ENCODE results near the gene ASGR2.
"Not testable (repeated sequence)": the region's sequence is repeated elsewhere in the genome, so short reads cannot be mapped to it uniquely, and the experiment has no call there.

The ASGR2 gene

DNA sequence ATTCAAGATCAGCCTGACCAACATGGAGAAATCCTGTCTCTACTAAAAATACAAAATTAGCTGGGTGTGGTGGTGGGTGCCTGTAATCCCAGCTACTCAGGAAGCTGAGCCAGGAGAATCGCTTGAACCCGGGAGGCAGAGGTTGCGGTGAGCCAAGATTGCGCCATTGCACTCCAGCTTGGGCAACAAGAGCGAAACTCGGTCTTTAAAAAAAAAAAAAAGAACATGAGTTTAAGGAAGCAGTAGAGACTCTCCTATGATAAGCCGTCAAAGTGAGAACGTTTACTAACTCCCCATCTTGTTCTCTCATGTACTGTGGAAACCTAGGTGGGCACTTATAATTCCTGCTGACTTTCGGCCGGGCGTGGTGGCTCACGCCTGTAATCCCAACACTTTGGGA is 6.0 kb upstream of the ASGR2 start:
- H2BK5ac ChIP-seq (ENCODE audit: low read length); H3K36me3 ChIP-seq (replicated peaks in 1 of 2; ENCODE audit: control insufficient read depth in 2 of 2, insufficient read depth in 2 of 2, low read length in 2 of 2); H2BK120ac ChIP-seq (ENCODE audit: low read depth, low read length); H4K91ac ChIP-seq (ENCODE audit: low read depth, low read length, poor library complexity); H3K14ac ChIP-seq (ENCODE audit: low read length); H3K4me3 ChIP-seq (ENCODE audit: low read length in 2 of 2); H3K9me3 ChIP-seq (replicated peaks in 1 of 2; ENCODE audit: control insufficient read depth in 2 of 2, insufficient read depth in 1 of 2, low read depth in 1 of 2, low read length in 2 of 2); H3K4ac ChIP-seq (ENCODE audit: low read length); H2BK12ac ChIP-seq (ENCODE audit: low read length); H3K79me1 ChIP-seq (ENCODE audit: low read depth, low read length); H3K4me1 ChIP-seq (ENCODE audit: control insufficient read depth in 2 of 2, insufficient read depth in 1 of 2, low read depth in 1 of 2, low read length in 2 of 2); H2AK5ac ChIP-seq (ENCODE audit: low read depth, low read length); H3K27ac ChIP-seq (replicated peaks; ENCODE audit: low read length); H3K4me2 ChIP-seq (ENCODE audit: insufficient read depth, low read length, poor library complexity, severe bottlenecking); DNase-seq (ENCODE audit: low spot score); H2AFZ ChIP-seq (ENCODE audit: low read length); H3K27me3 ChIP-seq (ENCODE audit: control insufficient read depth in 3 of 3, insufficient read depth in 3 of 3, low read depth in 1 of 3, low read length in 3 of 3); H3K18ac ChIP-seq (ENCODE audit: low read length); H3K9ac ChIP-seq (ENCODE audit: low read depth, low read length, poor library complexity); H2BK15ac ChIP-seq (ENCODE audit: low read length); H3K23ac ChIP-seq (ENCODE audit: low read depth, low read length, poor library complexity); H4K8ac ChIP-seq (ENCODE audit: low read depth, low read length): not testable (repeated sequence)
- WGBS, 2 donors (ENCODE audit: extremely low coverage in 2 of 2, insufficient read length in 2 of 2, insufficient replicate concordance in 1 of 2) = no CpG with 5 or more reads among the region's 12 CpGs

DNA sequence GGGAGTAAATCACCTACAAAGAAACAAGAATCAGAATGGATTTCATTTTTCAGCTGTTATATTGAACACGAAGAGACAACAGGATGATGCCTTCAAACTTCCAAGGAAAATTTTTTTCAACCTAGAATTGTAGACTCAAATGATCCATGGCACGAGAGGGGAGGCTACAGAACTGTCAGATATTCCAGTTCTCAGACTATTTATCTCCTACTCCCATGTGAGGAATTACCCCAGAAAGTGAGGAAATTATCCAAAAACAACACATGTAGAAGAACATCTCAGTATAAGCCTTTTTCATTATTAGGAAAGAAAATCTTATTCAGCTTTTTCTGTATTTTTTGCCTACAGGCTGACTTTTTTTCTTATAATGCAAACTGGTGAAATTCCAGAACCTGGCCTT is 5.5 kb upstream of the ASGR2 start:
- Histone ChIP-seq H2AK5ac (ENCODE audit: low read depth, low read length) (no peak overlapping the region), H3K4me2 (ENCODE audit: insufficient read depth, low read length, poor library complexity, severe bottlenecking) (no peak overlapping the region), H3K79me1 (ENCODE audit: low read depth, low read length) (no peaks in the 10 kb centered on the region), H3K14ac (ENCODE audit: low read length) (no peak overlapping the region), H3K23ac (ENCODE audit: low read depth, low read length, poor library complexity) (no peak overlapping the region), H3K4ac (ENCODE audit: low read length) (no peak overlapping the region), H2BK15ac (ENCODE audit: low read length) (no peak overlapping the region), H4K8ac (ENCODE audit: low read depth, low read length) (no peak overlapping the region), H2AFZ (ENCODE audit: low read length) (no peak overlapping the region), H3K36me3 (replicated peaks in 1 of 2; ENCODE audit: control insufficient read depth in 2 of 2, insufficient read depth in 2 of 2, low read length in 2 of 2) (no peaks in the 10 kb centered on the region), H3K18ac (ENCODE audit: low read length) (no peak overlapping the region), H3K4me1 (ENCODE audit: control insufficient read depth in 2 of 2, insufficient read depth in 1 of 2, low read depth in 1 of 2, low read length in 2 of 2) (peaks cover 0 to 10% of the 10 kb centered on the region in 2 donors), H3K4me3 (ENCODE audit: low read length in 2 of 2) (no peak overlapping the region), H3K27me3 (ENCODE audit: control insufficient read depth in 3 of 3, insufficient read depth in 3 of 3, low read depth in 1 of 3, low read length in 3 of 3) (no peaks in the 10 kb centered on the region), H2BK5ac (ENCODE audit: low read length) (no peak overlapping the region), H2BK120ac (ENCODE audit: low read depth, low read length) (no peak overlapping the region), H3K9ac (ENCODE audit: low read depth, low read length, poor library complexity) (no peak overlapping the region), H3K27ac (replicated peaks; ENCODE audit: low read length) (no peak overlapping the region), H2BK12ac (ENCODE audit: low read length) (no peak overlapping the region), H4K91ac (ENCODE audit: low read depth, low read length, poor library complexity) (no peak overlapping the region), H3K9me3 (replicated peaks in 1 of 2; ENCODE audit: control insufficient read depth in 2 of 2, insufficient read depth in 1 of 2, low read depth in 1 of 2, low read length in 2 of 2) (peaks cover 0 to 3% of the 10 kb centered on the region in 2 donors)
- no CpG with 5 or more reads among the region's 2 CpGs for whole genome bisulfite sequencing, 2 donors (ENCODE audit: extremely low coverage in 2 of 2, insufficient read length in 2 of 2, insufficient replicate concordance in 1 of 2)
- no peak for DNase-seq (ENCODE audit: low spot score)

GRCh38 chr17:7119314-7119713 is 4.7 kb upstream of the ASGR2 start:
- Histone ChIP-seq H4K8ac (ENCODE audit: low read depth, low read length) (no peak overlapping the region), H3K9ac (ENCODE audit: low read depth, low read length, poor library complexity) (no peak overlapping the region), H4K91ac (ENCODE audit: low read depth, low read length, poor library complexity) (no peak overlapping the region), H3K27me3 (ENCODE audit: control insufficient read depth in 3 of 3, insufficient read depth in 3 of 3, low read depth in 1 of 3, low read length in 3 of 3) (no peaks in the 10 kb centered on the region), H3K4ac (ENCODE audit: low read length) (no peak overlapping the region), H3K36me3 (replicated peaks in 1 of 2; ENCODE audit: control insufficient read depth in 2 of 2, insufficient read depth in 2 of 2, low read length in 2 of 2) (no peaks in the 10 kb centered on the region), H2AFZ (ENCODE audit: low read length) (no peak overlapping the region), H3K4me1 (ENCODE audit: control insufficient read depth in 2 of 2, insufficient read depth in 1 of 2, low read depth in 1 of 2, low read length in 2 of 2) (peaks cover 0 to 12% of the 10 kb centered on the region in 2 donors), H3K18ac (ENCODE audit: low read length) (no peak overlapping the region), H3K4me2 (ENCODE audit: insufficient read depth, low read length, poor library complexity, severe bottlenecking) (no peak overlapping the region), H3K23ac (ENCODE audit: low read depth, low read length, poor library complexity) (no peak overlapping the region), H2BK15ac (ENCODE audit: low read length) (no peak overlapping the region), H3K9me3 (replicated peaks in 1 of 2; ENCODE audit: control insufficient read depth in 2 of 2, insufficient read depth in 1 of 2, low read depth in 1 of 2, low read length in 2 of 2) (peaks cover 0 to 3% of the 10 kb centered on the region in 2 donors), H3K79me1 (ENCODE audit: low read depth, low read length) (no peaks in the 10 kb centered on the region), H2BK5ac (ENCODE audit: low read length) (no peak overlapping the region), H3K4me3 (ENCODE audit: low read length in 2 of 2) (no peak overlapping the region), H2BK12ac (ENCODE audit: low read length) (no peak overlapping the region), H3K27ac (replicated peaks; ENCODE audit: low read length) (no peak overlapping the region), H2AK5ac (ENCODE audit: low read depth, low read length) (no peak overlapping the region), H3K14ac (ENCODE audit: low read length) (no peak overlapping the region), H2BK120ac (ENCODE audit: low read depth, low read length) (no peak overlapping the region)
- no peak for DNase-seq (ENCODE audit: low spot score)
- WGBS, 2 donors (ENCODE audit: extremely low coverage in 2 of 2, insufficient read length in 2 of 2, insufficient replicate concordance in 1 of 2) = no CpG with 5 or more reads among the region's 11 CpGs

GRCh38 chr17:7114875-7115614 is 423 bp upstream of the ASGR2 start:
- Histone ChIP-seq H3K4ac (ENCODE audit: low read length) (no peak overlapping the region), H2AFZ (ENCODE audit: low read length) (no peak overlapping the region), H3K4me1 (ENCODE audit: control insufficient read depth in 2 of 2, insufficient read depth in 1 of 2, low read depth in 1 of 2, low read length in 2 of 2) (peaks cover 0 to 14% of the 10 kb centered on the region in 2 donors), H3K27me3 (ENCODE audit: control insufficient read depth in 3 of 3, insufficient read depth in 3 of 3, low read depth in 1 of 3, low read length in 3 of 3) (no peaks in the 10 kb centered on the region), H2BK5ac (ENCODE audit: low read length) (no peak overlapping the region), H3K14ac (ENCODE audit: low read length) (no peak overlapping the region), H3K9ac (ENCODE audit: low read depth, low read length, poor library complexity) (no peak overlapping the region), H2BK120ac (ENCODE audit: low read depth, low read length) (no peak overlapping the region), H3K4me2 (ENCODE audit: insufficient read depth, low read length, poor library complexity, severe bottlenecking) (no peak overlapping the region), H3K9me3 (replicated peaks in 1 of 2; ENCODE audit: control insufficient read depth in 2 of 2, insufficient read depth in 1 of 2, low read depth in 1 of 2, low read length in 2 of 2) (peaks cover 3 to 5% of the 10 kb centered on the region in 2 donors), H2BK15ac (ENCODE audit: low read length) (no peak overlapping the region), H3K4me3 (ENCODE audit: low read length in 2 of 2) (no peak overlapping the region), H2BK12ac (ENCODE audit: low read length) (no peak overlapping the region), H3K18ac (ENCODE audit: low read length) (no peak overlapping the region), H2AK5ac (ENCODE audit: low read depth, low read length) (peak overlapping the region; percentile 75), H3K23ac (ENCODE audit: low read depth, low read length, poor library complexity) (no peak overlapping the region), H3K27ac (replicated peaks; ENCODE audit: low read length) (no peak overlapping the region), H4K91ac (ENCODE audit: low read depth, low read length, poor library complexity) (no peak overlapping the region), H3K36me3 (replicated peaks in 1 of 2; ENCODE audit: control insufficient read depth in 2 of 2, insufficient read depth in 2 of 2, low read length in 2 of 2) (no peaks in the 10 kb centered on the region), H3K79me1 (ENCODE audit: low read depth, low read length) (no peaks in the 10 kb centered on the region), H4K8ac (ENCODE audit: low read depth, low read length) (no peak overlapping the region)
- DNase-seq (ENCODE audit: low spot score) = no peak
- no CpG with 5 or more reads among the region's 19 CpGs for WGBS, 2 donors (ENCODE audit: extremely low coverage in 2 of 2, insufficient read length in 2 of 2, insufficient replicate concordance in 1 of 2)
